Left cardiac atrium (tissue), 4 donors: ENCODE data around the gene IL6R. TPM values are rescaled to one million over a fixed set of nuclear protein-coding genes. Genes with fewer than 3 reads are reported as not detected.
A peak's percentile ranks its signal among the peaks of the same experiment; 100 is the strongest.

Source experiments
- ATAC-seq, 2 donors: fragments of 200-7000 bp; cut with Tn5 transposase; one replicate each; pipeline ENCODE4 v1.9.1; 2020; ENCODE audit warnings: mild to moderate bottlenecking in 2 of 2, moderate library complexity in 2 of 2
- DNase-seq: peaks from one replicate; pipeline ENCODE4 v3.0.0-alpha.2; 2020
- intact Hi-C, 2 donors: fragments of 100-400 bp; cut with DNase I; formaldehyde crosslinking; loops; one replicate each; pipeline versions ENCODE4 v1.14.1 to v1.15.1; 2022 to 2023
- total RNA-seq, 2 donors: library from RNA; stranded (reverse); fragmentation: NEBNext Ultra II Directional; extraction: Animal tissue kit (Norgen Biotek cat#: 25700); gene quantifications; one replicate each; pipeline ENCODE4 v1.2.1, GENCODE V29; 2021
- donor health status: DM: no; HTN: yes; CAD: no.
- donor health status: DM: no; HTN: yes; CAD: no; lungs with severe emphysema.
- donor health status: DM: yes; HTN: yes; CAD: no.
- donor health status: Dilated cardiomyopathy.

The IL6R gene
- total RNA-seq, 2 donors from 2014 or later = 11.2 to 11.4 TPM

DNA sequence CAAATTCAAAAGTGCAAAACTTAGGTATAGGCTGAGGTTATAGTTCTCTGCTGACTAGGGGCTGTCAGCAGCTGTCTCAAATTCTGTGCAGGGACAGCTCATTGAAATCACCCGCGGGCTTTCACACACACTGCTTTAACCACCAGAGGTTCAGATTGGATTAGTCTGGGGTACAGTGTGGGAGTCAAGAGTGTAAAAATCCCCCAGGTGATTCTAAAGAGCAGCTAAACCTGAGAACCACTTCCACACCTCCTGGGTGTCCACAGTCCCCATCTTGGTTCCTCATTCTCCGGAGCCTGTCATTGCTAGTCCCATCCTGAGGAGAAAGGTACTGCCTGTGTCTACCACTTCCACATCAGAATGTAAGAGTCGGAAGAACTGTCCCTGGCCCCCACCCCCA, 87.0 kb downstream of the IL6R start:
- intact Hi-C loops = no loop called here
- ATAC-seq (no peak), DNase-seq (no peak)

- ATAC-seq (peak; percentile 78 to 80), DNase-seq (peak; percentile 55)
- intact Hi-C loops = no loop called here
Measured at GRCh38 chr1:154493276-154493675, 88.1 kb downstream of the IL6R start.

GRCh38 chr1:154495496-154496273, 90.5 kb downstream of the IL6R start:
- DNase-seq (no peak), ATAC-seq (no peak)
- intact Hi-C loops = no loop called here

- ATAC-seq = no peak
Measured at GRCh38 chr1:154496383-154496782, 91.2 kb downstream of the IL6R start.

GRCh38 chr1:154497026-154497806, 92.1 kb downstream of the IL6R start:
- ATAC-seq (peak; percentile 28 to 54), DNase-seq (peak; percentile 75)
- intact Hi-C loops = no loop called here

More at GRCh38 chr1:154496383-154496782, 91.2 kb downstream of the IL6R start:
- no peak for DNase-seq
- intact Hi-C loops = no loop called here

DNA sequence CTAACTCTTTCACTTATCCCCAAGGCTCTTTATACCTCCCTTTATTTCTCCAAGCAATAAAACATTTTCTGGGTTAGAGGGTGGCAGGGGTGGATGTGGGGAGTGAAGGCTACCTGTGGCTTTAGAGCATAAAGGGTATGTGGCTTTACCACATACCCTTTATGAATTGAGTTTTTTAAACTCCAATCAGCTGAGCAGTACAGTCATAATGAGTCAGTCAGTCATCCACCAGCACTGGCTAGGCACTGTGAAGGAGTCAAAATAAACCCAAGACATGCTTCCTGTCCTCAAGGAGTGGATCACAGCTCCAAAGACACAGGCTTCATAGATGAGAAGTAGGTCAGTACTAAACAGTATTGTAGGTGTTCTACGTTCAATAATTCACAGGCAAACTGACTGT, 94.3 kb downstream of the IL6R start:
- intact Hi-C loops = no loop called here
- no peak for ATAC-seq
- no peak for DNase-seq

GRCh38 chr1:154500533-154500932, 95.4 kb downstream of the IL6R start:
- DNase-seq = no peak
- intact Hi-C loops = no loop called here
- ATAC-seq = no peak

- intact Hi-C loops = no loop called here
- ATAC-seq = peak; percentile 76 to 81
- peak; percentile 82 for DNase-seq
Measured at GRCh38 chr1:154501423-154502065, 96.4 kb downstream of the IL6R start.

DNA sequence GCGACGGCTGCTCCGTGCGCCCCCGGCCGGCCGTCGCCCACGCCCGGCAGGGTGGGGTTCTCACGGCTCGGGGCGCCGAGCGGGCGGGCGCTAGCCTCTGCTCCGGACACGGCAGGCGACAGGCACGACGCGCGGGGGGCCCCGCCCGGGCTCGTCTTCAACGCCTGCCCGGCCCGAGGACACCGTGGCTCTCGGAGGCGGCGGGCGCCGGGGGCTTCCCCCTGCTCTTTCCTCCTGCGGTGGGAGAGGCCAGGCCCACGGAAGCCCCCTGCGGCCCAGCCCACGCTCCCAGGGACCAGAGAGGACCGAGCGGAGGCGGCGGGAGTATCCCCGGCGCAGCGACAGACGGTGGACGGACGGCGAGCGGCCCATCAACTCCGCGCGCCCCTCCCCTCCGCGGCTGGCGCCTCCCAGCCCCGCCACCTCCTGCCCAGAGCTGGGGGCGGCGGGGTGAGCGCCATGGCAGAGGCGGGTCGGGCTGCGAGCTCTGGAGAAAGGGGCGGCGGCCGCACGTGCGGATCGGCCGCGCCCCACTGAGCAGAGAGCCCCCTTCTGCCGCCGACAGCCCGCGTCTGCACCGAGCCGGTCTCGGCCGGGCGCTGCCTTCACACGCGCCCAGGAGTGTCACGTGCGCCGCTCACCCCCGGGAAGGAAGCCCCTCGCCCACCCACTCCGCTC, 97.1 kb downstream of the IL6R start, which contains the start of the genes SHE and TDRD10:
Gene SHE, minus strand, starts transcription at position 347 of the 678 bp plus-strand sequence. CDS start 386 bp downstream, outside the sequence.
Gene TDRD10, plus strand, starts transcription at position 154 of the 678 bp plus-strand sequence. CDS start 4,685 bp downstream, outside the sequence.
- intact Hi-C loops = no loop called here
- peak; percentile 76 for DNase-seq
- ATAC-seq = peak; percentile 80 to 83

DNA sequence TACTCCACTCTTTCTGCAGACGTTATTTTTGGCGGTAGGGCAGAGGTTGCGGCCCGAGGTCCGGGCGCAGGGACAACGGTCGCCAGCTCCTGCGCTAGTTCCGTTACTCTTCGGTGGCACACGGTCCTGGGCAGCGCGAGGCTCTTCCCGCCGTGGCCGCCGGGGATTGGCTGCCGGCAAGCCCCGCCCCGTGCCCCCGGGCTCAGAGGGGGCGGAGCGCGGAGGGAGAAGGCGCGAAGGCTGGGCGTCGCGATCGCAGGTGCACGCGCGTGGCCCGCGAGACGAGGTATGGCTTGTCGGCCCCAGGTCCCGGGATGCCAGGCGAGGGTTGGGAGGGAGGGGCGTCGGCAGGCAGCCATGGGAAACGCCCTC, 97.6 kb downstream of the IL6R start:
- ATAC-seq (peak; percentile 25 to 49), DNase-seq (no peak)
- intact Hi-C loops = no loop called here

GRCh38 chr1:154503898-154504297, 98.8 kb downstream of the IL6R start:
- intact Hi-C loops = no loop called here
- ATAC-seq (no peak), DNase-seq (no peak)

DNA sequence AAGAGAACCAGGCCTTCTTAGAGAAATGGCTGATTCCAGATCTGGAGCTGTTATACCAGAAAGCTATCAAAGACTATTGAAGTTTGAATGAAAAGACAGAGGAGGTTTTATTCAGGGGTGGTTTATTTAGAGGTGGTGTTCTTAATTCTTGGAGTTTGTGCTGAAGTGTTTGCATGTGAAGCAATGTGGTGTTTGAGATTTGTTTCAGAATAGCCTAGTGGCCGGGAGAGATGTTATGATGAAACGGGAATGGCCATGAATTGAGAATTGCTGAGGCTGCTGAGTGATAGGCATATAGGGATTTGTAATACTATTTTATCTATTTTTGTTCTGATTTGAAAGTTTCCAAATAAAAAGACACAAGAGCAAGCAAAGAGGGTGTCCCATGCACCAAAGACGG, 107.6 kb downstream of the IL6R start:
- ATAC-seq (no peak), DNase-seq (no peak)
- intact Hi-C loops = no loop called here

DNA sequence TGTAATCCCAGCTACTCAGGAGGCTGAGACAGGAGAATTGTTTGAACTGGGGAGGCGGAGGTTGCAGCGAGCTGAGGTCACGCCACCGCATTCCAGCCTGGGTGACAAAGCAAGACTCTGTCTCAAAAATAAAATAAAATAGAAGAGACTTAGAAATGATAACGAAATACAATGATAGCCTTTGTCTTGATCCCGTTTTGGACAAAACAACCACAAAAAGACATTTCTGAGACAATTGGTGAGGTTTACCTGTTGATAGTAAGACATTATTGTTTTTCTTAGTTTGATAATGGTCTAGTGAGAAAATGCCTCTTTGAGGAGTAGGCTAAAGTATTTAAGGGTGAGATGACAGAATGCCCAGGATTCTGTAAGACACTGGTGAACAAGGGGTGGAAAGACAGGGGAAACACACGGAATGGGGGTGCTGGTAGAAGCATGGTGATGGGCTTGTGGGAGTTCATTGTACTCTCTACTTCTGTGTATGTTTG, 109.0 kb downstream of the IL6R start:
- intact Hi-C loops = no loop called here
- ATAC-seq (no peak), DNase-seq (no peak)

GRCh38 chr1:154517661-154518060, 112.5 kb downstream of the IL6R start:
- DNase-seq (no peak), ATAC-seq (no peak)
- intact Hi-C loops = no loop called here

Other genes starting within 250 kb of the IL6R start
- gene TPM3, start 213.2 kb upstream of the IL6R start, total RNA-seq = 100 to 1,000 TPM; 287 to 561 TPM
- not detected for gene CFAP141, start 199.0 kb upstream of the IL6R start, total RNA-seq
- 100 to 1,000 TPM in 1 of 2 donors, 10 to 100 TPM in 1; 88.5 to 106 TPM for gene UBAP2L, start 184.4 kb upstream of the IL6R start, total RNA-seq
- 100 to 1,000 TPM; 112 to 120 TPM for gene HAX1, start 132.7 kb upstream of the IL6R start, total RNA-seq
- gene AQP10, start 84.2 kb upstream of the IL6R start, total RNA-seq = not detected
- gene ATP8B2, start 79.8 kb upstream of the IL6R start, total RNA-seq = 10 to 100 TPM; 23.7 to 31.0 TPM
- 1 to 10 TPM; 3.4 to 3.6 TPM for gene TDRD10, start 96.9 kb downstream of the IL6R start, total RNA-seq
- gene SHE, start 97.1 kb downstream of the IL6R start, total RNA-seq = 10 to 100 TPM; 13.5 to 21.4 TPM
- 10 to 100 TPM; 45.8 to 57.9 TPM for gene UBE2Q1, start 153.3 kb downstream of the IL6R start, total RNA-seq
- gene CHRNB2, start 162.4 kb downstream of the IL6R start, total RNA-seq = under 1 TPM in 1 of 2 donors, not detected in 1; 0.05 TPM
- gene ADAR, start 202.8 kb downstream of the IL6R start, total RNA-seq = 10 to 100 TPM; 70.1 to 80.1 TPM